GM18873 (cell line): ENCODE measurements around the gene DOK6.
"Not testable (repeated sequence)": the region's sequence is repeated elsewhere in the genome, so short reads cannot be mapped to it uniquely, and the experiment has no call there.

Experiments
- ATAC-seq: cut with Tn5 transposase; IDR thresholded peaks from one replicate; pipeline ENCODE4 v1.9.1; 2021; ENCODE audit warnings: mild to moderate bottlenecking, moderate library complexity, moderate number of reproducible peaks; ENCODE audit not compliant: unreplicated experiment, low FRiP score

Gene DOK6

DNA sequence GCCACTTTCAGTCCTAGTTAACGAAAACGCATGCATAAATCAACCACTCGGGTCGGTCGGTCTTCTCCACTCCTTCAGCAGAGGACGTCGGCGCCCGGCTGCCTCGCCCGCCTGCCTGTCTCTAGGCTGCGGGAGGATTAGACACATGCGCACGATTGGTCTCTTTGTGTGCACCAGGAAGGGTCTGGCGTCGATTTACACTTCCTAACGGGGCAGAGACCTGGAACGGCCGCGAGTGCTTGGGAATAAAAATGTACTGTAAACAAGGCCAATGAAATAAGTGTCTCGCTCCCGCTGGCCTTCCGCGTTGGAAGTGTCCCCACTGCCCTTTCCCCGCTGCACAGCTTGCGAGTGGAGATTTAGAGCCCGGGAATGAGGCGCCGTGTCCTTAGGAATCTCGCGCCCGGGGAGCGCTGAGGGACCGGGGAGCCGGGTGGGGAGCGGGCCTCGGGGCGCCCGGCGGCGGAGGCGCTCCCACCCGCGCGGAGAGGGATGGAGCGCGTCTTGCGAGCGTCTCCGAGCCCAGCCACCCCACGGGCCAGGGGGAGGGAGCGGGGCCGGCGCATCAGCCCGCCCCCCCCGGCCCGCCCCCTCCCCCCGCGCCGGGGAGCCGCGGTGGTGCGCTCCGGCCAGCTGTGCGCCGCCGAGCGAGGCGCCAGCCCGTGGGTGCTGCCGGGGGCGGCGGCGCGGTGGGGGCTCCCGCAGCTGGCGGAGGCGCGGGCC is at the start of gene DOK6:
TSS of gene DOK6 (plus strand) at position 636 of the 723 bp plus-strand sequence.
- ATAC-seq = no peak

DNA sequence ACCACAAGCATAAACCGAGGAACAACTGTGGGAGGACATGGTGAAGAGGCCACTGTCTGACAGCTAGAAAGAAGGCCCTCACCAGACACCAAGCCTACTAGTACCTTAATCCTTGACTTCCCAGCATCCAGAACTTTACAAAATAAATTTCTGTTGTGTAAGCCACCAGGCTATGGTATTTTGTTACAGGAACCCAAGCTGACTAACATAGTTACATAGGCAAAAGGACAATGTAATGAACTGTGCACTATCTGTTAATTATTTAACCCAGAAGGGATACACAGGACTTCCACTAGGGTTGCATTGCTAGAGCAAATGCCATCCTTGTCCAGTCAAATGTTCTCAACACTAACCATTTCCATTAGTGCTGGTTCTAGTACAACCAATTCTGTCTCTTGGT is 47.7 kb upstream of the DOK6 start:
- ATAC-seq = no peak

DNA sequence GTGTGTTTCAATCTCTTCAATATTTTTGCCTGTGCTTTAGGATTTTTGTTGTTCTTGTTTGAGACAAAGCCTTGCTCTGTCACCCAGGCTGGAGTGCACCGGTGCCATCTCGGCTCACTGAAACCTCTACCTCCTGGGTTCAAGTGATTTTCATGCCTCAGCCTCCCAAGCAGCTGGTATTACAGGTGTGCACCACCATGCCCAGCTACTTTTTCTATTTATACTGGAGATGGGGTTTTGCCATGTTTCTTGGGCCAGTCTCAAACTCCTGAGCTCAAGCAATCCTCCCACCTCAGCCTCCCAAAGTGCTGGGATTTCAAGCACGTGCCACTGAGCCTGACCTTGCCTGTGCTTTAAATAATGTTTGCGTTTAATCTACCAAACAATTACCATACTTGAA is 43.1 kb upstream of the DOK6 start:
- ATAC-seq = no peak

GRCh38 chr18:69358212-69358895 is 42.3 kb upstream of the DOK6 start:
- ATAC-seq = no peak

DNA sequence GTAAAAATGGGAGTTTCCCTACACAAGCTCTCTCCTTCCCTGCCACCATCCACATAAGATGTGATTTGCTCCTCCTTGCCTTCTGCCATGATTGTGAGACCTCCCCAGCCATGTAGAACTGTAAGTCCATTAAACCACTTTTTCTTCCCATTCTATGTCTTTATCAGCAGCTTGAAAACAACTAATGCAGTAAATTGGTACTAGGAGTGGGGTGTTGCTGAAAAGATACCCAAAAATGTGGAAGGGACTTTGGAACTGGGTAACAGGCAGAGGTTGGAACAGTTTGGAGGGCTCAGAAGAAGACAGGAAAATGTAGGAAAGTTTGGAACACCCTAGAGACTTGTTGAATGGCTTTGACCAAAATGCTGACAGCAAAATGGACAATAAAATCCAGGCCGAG is 40.9 kb upstream of the DOK6 start:
- ATAC-seq = not testable (repeated sequence)

- no peak for ATAC-seq
These were observed 35.8 kb upstream of the DOK6 start for GRCh38 chr18:69364930-69365329.

DNA sequence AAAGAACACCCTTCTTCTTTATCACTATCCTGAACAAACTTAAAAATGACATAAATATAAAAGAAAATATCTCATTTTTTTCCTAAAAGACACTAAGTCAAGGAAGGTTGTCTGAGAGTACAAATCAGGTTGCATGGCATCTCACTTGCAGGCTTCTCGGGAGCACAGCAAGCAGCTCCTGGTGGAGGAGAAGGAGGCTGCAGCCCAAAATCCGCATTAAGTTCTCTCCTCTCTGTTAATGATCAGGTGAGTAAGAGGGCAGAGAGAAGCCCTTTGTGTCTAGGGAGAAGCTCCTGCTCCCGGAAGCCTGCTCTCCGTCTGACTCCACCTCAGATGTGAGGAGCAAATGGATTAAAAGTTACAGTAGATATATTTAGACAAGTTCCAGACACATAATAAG is 35.0 kb upstream of the DOK6 start:
- ATAC-seq = no peak

GRCh38 chr18:69367104-69367503 is 33.6 kb upstream of the DOK6 start:
- no peak for ATAC-seq

- ATAC-seq = no peak
These were observed 29.0 kb upstream of the DOK6 start for GRCh38 chr18:69371729-69372128.

DNA sequence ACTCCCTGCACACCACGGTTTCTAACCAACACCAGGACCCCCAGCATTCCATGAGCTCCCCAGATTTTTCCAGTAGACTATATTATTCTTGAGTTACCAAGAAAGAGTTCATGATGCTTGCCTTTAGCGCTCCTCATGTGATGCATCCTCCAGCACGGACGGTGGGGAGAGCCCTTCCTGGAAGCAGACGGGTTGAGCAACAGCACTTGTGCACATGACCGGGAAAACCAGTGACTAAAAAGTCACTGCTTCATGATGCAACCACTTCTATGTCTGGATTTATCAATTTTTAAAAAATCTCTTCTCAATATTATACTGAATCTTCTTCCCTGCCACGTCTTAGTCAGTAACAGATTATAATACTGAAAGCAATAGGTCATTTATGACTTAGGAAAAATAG is 20.4 kb upstream of the DOK6 start:
- no peak for ATAC-seq

DNA sequence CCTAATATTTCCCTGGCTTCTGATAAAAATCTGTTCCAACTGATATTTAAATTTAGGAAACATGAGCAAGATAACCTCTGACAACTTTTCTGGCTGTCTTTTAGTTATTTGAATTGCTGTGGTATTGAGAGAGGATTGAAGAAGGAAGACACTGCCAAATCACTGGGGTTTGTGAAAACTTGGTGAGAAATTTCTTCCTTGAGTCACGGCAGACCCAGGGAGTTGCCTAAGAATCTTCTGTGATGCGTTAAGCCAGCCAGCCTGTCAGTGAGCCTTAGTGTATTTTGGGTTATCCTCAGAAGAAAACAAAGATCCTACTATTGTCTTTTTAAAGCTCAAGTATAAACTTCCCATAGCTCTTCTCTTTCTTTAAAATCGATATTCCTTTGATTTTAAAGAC is 17.5 kb upstream of the DOK6 start:
- ATAC-seq = no peak

- ATAC-seq = no peak
These were observed 13.5 kb upstream of the DOK6 start for GRCh38 chr18:69387186-69387585.

DNA sequence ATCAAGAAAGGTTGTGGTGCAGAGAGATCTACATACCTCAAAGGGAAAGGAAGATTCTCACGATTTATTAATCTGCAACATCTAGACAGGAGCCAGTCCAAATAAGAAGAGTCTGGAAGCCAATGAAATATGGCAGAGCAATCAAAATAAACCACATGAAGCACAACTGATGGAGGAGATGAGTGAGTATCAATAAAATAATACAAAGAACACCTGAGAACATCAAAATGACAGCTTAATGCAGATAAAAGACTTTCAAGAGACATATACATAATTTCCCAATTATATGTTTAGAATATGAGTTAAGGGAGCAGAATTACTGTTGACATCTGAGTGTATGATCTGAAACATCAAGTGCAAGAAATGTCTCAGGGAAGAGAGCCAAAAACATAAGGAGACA is 12.5 kb upstream of the DOK6 start:
- ATAC-seq = no peak

- no peak for ATAC-seq
These were observed 3.6 kb upstream of the DOK6 start for GRCh38 chr18:69397096-69397495.

DNA sequence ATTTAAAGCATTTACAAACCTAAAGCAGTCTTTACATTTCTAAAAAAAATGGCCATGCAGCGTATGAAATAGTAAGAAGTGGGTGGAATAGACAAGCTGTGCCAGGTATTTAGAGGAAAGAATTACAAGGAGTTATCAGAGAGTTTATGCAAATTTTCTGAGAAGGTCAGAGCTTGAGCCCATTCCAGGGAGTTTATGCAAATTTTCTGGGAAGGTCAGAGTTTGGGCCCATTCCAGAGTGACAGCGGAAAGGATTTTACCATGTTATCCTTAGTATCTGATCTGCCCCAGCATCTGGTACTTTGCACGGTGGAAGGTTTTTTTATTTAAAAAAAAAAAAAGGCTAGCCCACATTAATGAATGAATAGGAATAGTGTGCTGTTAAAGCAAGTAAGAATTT is 1.4 kb upstream of the DOK6 start:
- ATAC-seq = no peak

GRCh38 chr18:69400976-69401225 is 213 bp downstream of the DOK6 start:
- no peak for ATAC-seq

GRCh38 chr18:69401226-69401971 is 711 bp downstream of the DOK6 start:
- no peak for ATAC-seq

DNA sequence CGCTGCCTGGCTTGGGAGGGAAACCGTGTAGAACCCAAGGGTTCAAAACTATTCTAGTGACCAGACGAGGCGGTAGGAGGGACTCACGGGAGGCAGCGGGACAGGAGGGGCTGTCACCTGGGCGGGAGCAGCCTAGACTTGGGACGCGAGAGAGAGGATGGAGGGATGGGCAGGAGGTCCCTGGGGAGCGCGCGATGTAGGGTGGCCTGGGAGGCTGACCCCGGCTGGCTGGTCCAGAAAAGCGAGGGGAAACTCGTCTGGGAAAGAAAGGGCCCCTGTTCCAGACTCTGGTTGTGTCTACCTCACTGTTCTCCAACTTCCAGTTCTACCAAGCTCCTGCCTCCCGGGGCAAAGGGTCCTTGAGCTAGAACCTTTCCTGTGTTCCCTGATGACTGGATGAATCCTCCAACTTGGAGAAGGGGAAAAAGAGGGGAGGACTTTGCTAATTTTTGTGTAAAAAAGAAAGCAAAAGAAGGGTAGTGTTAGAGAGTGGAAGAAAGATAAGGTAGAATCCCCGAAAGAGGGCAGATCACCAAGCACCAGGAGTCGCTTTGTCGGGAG is 1.4 kb downstream of the DOK6 start:
- no peak for ATAC-seq

DNA sequence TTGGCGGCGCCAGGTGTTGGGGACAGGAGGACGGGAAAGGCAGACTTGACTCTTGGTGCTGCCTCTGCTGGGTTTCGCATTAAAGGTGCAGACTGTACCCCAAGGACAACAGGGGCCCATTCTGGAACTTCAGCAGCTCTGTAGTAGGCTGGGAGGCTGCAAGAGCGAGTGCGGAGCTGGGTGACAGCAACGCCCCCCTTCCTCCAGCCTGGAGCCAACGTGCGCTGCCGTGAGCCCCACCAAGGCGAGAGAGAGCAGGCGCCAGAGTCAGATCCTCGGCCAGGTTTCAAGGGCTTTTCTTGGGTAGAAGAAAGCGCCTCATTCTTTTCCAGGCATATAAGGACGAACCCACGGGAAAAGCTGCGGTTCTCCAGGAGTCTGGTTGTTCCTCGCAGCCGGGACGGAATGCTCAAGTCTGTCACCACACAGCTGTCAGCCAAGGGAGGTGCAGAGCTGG is 1.9 kb downstream of the DOK6 start:
- ATAC-seq = no peak

GRCh38 chr18:69408522-69408921 is 7.8 kb downstream of the DOK6 start:
- ATAC-seq = no peak

GRCh38 chr18:69411199-69411598 is 10.5 kb downstream of the DOK6 start:
- no peak for ATAC-seq
